ENCODE results near the gene KISS1. TPM values are rescaled to one million over a fixed set of nuclear protein-coding genes. Genes with fewer than 3 reads are reported as not detected.

The KISS1 gene
- total and polyA plus RNA-seq, 3 donors from 2014 or later: 1.8 to 3.7 (median 3.5) TPM

- intact Hi-C loops (cut with DNase I; ENCODE audit: low total_unique reads): no loop called here
- Histone ChIP-seq H3K27ac (peak overlapping the region in 1 of 2 donors; percentile 39), H3K4me3 (no peak overlapping the region), H3K27me3 (no peaks in the 10 kb centered on the region), H3K4me1 (peaks cover 46% of the 10 kb centered on the region), H3K9me3 (no peaks in the 10 kb centered on the region), H3K36me3 (ENCODE audit: low read depth, missing control alignments) (no peaks in the 10 kb centered on the region)
- DNase-seq: peak; percentile 84
- no peak for TF ChIP-seq POLR2A (IDR thresholded peaks at IDR 0.05)
- TF ChIP-seq CTCF (IDR thresholded peaks at IDR 0.05): no peak
- 47 to 65% methylated on average over 7 to 14 of the region's 14 CpGs for WGBS, 2 donors
These were observed 52.8 kb downstream of the KISS1 start for GRCh38 chr1:204143276-204144041.

- TF ChIP-seq CTCF (IDR thresholded peaks at IDR 0.05) (no peak), POLR2A (IDR thresholded peaks at IDR 0.05) (no peak)
- DNase-seq: no peak
- Histone ChIP-seq H3K27ac (peak overlapping the region in 1 of 2 donors; percentile 39), H3K9me3 (no peaks in the 10 kb centered on the region), H3K27me3 (no peaks in the 10 kb centered on the region), H3K4me1 (peaks cover 37% of the 10 kb centered on the region), H3K4me3 (no peak overlapping the region), H3K36me3 (ENCODE audit: low read depth, missing control alignments) (no peaks in the 10 kb centered on the region)
- WGBS, 2 donors: 56 to 79% methylated on average over 5 of the region's 5 CpGs
- intact Hi-C loops (cut with DNase I; ENCODE audit: low total_unique reads): no loop called here
These were observed 54.0 kb downstream of the KISS1 start for GRCh38 chr1:204142032-204142974.

GRCh38 chr1:204141131-204141530, 55.2 kb downstream of the KISS1 start:
- Histone ChIP-seq H3K36me3 (ENCODE audit: low read depth, missing control alignments) (no peaks in the 10 kb centered on the region), H3K4me1 (peaks cover 29% of the 10 kb centered on the region), H3K9me3 (no peaks in the 10 kb centered on the region), H3K27me3 (no peaks in the 10 kb centered on the region), H3K27ac (no peak overlapping the region), H3K4me3 (no peak overlapping the region)
- WGBS, 2 donors: 83 to 95% methylated on average over 3 of the region's 3 CpGs
- intact Hi-C loops (cut with DNase I; ENCODE audit: low total_unique reads): no loop called here
- no peak for TF ChIP-seq CTCF (IDR thresholded peaks at IDR 0.05)
- TF ChIP-seq POLR2A (IDR thresholded peaks at IDR 0.05): no peak
- no peak for DNase-seq

Other genes starting within 250 kb of the KISS1 start
- gene SOX13, start 123.4 kb downstream of the KISS1 start, total RNA-seq: 10 to 100 TPM; 29.1 to 33.4 TPM
- 17.8 TPM for gene SOX13, start 123.4 kb downstream of the KISS1 start, polyA plus RNA-seq (ENCODE audit: insufficient read depth, low read depth, low replicate concordance)
- 100 to 1,000 TPM; 116 to 227 TPM for gene ETNK2, start 44.4 kb downstream of the KISS1 start, total RNA-seq
- 187 TPM for gene ETNK2, start 44.4 kb downstream of the KISS1 start, polyA plus RNA-seq (ENCODE audit: insufficient read depth, low read depth, low replicate concordance)
- not detected for gene REN, start 30.2 kb downstream of the KISS1 start, total RNA-seq
- 2.2 TPM for gene REN, start 30.2 kb downstream of the KISS1 start, polyA plus RNA-seq (ENCODE audit: insufficient read depth, low read depth, low replicate concordance)
- 1 to 10 TPM; 1.5 to 2.2 TPM for gene GOLT1A, start 17.5 kb upstream of the KISS1 start, total RNA-seq
- gene GOLT1A, start 17.5 kb upstream of the KISS1 start, polyA plus RNA-seq (ENCODE audit: insufficient read depth, low read depth, low replicate concordance): 6.8 TPM
- gene PLEKHA6, start 163.4 kb upstream of the KISS1 start, total RNA-seq: 10 to 100 TPM in 1 of 2 donors, 1 to 10 TPM in 1; 5.9 to 14.7 TPM
- 10.0 TPM for gene PLEKHA6, start 163.4 kb upstream of the KISS1 start, polyA plus RNA-seq (ENCODE audit: insufficient read depth, low read depth, low replicate concordance)
- 10 to 100 TPM; 40.1 to 42.0 TPM for gene PPP1R15B, start 215.3 kb upstream of the KISS1 start, total RNA-seq
- 22.5 TPM for gene PPP1R15B, start 215.3 kb upstream of the KISS1 start, polyA plus RNA-seq (ENCODE audit: insufficient read depth, low read depth, low replicate concordance)